HG03066 (cell line): ENCODE measurements around the gene FAM241A.
"Not testable (repeated sequence)": the region's sequence is repeated elsewhere in the genome, so short reads cannot be mapped to it uniquely, and the experiment has no call there.

Experiments used
- ATAC-seq: cut with Tn5 transposase; IDR thresholded peaks from one replicate; pipeline ENCODE4 v1.9.1; 2021; ENCODE audit warnings: low read depth; ENCODE audit not compliant: unreplicated experiment

Gene FAM241A

DNA sequence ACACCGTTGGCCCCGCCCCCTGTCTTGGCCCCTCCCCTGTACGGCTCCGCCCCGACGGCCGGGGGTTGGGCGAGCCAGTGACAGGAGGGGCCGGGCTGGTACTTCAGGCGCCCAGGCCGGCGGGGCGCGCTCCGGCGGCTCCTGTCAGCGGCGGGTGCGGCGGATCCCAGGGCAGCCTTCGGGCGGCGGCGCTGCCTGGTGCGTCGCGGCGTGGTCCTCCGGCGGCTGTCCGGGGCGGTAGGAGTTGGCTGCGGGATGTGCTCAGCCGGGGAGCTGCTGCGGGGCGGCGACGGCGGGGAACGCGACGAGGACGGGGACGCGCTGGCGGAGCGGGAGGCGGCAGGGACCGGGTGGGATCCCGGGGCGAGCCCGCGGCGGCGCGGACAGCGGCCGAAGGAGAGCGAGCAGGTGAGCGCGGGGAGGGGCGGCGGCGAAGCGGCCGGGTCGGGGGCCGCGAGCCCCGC, at the start of gene FAM241A:
FAM241A (plus strand) TSS at position 129 of the 464 bp plus-strand sequence; CDS start at position 256, 127 bp downstream.
- ATAC-seq, result peak; percentile 88

DNA sequence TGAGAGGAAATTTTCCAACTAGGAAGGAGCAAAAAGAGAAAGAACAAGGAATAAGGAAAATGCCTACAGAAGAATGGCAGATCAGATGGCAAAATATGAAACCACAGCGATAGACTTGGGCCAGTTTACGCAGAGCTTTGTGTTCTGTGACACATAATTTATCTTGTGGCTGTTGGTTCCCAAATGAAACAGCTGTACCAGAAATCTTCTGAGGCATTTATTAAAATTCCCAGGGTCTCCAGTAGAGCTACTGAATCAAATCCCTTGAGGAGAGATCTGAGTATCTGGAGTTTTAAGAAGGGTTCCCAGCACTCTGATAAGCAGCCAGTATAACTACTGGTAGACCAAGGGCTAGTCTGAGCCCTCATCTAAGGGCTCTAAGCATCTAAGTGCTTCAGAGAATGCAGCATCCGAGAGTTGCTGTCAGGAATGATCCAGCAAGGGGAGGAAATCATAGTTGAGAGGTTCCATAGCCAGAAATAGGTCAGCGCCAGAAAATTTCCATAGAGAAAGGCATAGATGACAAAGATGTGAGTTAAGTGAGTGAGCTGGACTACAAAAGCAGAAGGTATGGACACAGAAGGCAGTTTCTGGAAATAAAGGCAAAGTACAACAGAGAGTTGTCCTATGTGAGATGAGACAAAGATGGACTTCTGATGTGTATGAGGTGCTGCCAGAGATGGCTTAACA, 46.3 kb upstream of the FAM241A start:
- no peak for ATAC-seq

DNA sequence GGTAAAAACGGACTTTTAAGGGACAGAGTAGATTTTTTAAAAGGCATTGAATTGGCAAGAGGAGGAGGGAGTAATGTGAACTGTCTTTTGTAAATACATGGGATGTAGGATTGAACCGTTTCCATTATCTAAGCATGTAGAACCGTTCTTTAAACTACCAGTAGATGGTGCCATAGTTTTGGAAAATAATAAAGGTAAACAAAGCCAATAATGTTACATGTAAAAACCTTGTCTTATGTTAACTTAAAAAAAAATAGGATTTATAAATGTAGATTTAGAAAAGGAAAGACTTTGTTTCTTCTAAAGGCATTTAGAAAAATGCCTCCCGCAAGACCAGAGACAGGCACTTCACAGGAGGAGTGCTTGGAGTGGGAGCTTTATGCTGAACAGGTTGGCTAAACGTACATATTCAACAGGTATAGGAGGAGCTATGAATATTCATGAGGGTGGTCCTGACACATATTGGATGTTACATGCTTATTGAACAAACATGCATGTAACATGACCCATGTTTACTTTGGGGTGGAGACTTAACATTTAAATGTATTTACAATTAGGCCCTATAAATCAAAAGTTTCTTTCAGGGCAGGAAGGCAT, 45.5 kb upstream of the FAM241A start:
- ATAC-seq, result peak; percentile 80

DNA sequence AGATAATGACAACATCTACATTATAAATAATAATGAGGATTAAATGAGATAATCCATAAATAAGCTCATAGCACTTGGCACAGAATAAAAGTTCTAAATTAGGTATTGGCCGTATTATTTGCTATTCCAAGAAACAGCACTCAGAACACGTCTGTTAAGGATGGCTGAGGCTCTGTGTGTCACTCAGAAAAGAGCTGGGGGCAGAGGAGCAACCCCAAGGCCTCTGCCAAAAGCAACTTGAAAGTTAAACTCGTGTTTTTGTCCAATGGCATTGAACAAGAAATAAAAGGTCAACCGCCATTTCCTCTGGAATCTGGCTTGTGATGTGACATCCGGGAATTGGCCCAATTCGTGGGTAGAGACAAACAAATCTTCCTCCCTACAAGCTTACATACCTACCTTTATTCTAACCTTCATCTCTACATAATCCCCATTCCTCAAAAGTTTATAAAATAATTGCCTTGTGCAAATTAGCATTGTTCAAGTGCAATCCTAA, 42.3 kb upstream of the FAM241A start:
- ATAC-seq, result no peak

DNA sequence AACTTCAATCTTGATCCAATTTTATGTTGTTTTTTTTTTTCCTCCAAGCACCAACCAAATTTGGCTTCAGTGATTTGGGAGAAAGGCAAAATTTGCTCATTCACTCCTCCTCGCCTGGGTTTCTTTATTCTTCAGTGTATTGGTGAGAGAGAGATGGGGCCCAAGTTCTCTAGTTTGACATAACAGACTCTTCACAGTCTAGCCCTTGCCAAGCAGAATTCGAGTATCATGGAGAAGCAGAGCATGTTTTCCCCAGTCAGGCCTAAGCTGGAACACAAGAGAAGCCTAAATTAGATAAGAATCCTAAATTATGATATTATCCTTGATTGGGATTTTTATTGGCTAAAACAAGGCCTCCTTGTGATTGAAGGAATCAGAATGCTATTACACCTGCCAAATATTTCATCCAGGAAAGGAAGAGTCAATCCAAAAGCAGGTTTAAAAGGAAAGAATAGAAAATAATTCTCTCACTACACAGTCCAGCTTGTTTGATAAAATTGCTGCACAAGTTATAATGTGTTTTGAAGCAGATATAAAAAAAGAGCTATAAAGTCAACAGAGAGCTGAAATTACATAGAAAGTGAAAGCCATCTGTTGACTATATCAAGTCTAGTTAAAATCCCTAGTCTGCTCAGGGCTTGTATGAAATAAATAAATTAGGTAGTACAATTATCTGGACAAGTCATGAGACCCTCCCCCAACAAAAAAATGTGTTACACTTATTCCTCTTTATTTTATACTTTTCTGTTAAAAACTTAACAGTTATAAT, 39.9 kb upstream of the FAM241A start:
- ATAC-seq, result no peak

DNA sequence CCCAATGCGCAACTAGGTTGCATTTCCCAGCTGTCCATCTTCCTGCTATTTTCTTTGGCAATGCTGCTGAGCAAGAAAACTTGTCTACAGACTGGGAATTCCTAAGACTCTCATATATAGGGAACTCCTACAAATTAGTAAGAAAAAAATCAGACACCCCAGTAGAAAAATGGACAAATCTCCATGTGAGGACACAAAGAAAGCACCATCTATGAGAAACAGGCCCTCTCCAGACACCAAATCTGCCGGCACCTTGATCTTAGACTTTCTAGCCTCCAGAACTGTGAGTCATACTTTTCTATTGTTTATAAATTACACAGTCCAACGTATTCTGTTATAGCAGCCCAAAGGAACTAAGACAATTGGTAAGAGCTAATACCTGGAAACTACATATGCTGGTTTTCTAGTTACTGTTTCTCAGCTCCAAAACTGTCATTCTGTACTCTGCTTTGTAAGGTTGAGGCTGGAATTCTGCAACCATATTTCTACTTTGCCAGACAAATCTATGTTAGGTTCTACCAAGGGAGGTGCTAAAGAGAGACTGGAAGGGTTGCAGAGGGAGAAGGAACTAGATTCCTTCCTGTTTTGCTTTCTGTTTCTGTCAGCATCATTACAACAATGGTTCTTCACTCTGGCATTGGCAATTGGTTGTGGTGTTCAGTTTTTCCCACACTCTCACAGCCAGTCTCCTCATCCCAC, 35.7 kb upstream of the FAM241A start:
- ATAC-seq, result peak; percentile 84

DNA sequence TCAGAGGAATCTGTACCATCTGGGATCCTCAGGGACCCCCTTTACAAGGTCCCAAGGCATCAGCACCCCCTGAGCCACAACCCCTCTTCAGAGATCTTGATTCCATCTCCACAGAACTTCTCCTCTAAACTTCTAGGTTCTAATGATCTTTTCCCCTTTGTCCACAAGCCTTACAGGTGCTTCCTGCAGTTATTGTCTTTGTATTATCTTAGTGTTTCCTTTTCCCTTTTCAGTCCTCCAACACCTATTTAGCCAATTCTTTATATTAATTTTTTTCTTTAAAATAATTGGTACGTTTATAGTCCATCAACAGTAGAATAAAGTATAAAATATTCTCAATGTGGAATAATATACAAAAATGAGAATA, 35.2 kb upstream of the FAM241A start:
- ATAC-seq, result no peak

DNA sequence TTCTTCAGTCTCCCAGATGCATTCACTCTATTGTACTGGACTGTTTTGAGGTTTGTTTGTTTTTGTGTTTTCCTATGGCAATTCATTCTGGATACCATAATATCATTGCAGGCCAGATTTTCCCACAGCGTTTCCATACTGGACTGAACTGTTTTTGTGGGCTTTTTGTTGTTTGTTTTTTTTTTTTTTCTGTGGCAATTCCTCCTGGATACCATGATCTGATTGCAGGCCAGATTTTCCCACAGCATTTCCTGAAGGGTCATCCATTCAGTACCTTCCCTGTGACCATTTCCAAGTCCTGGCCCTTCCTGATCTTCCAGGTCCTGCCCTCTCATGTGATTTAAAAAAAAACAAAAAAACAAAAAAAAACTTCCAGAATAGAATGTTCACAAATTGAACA, 33.9 kb upstream of the FAM241A start:
- no peak for ATAC-seq

DNA sequence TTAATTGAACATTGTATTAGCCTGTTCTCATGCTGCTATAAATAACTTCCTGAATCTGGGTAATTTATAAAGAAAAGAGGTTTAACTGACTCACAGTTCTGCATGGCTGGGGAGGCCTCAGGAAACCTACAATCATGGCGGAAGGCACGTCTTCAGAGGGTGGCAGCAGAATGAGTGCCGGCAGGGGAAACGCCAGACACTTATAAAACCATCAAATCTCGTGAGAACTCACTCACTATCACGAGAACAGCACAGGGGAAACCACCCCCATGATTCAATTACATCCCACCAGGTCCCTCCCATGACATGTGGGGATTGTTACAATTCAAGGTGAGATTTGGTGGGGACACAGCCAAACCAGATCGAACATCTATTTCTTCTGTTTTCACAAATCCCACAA, 33.2 kb upstream of the FAM241A start:
- not testable (repeated sequence) for ATAC-seq

DNA sequence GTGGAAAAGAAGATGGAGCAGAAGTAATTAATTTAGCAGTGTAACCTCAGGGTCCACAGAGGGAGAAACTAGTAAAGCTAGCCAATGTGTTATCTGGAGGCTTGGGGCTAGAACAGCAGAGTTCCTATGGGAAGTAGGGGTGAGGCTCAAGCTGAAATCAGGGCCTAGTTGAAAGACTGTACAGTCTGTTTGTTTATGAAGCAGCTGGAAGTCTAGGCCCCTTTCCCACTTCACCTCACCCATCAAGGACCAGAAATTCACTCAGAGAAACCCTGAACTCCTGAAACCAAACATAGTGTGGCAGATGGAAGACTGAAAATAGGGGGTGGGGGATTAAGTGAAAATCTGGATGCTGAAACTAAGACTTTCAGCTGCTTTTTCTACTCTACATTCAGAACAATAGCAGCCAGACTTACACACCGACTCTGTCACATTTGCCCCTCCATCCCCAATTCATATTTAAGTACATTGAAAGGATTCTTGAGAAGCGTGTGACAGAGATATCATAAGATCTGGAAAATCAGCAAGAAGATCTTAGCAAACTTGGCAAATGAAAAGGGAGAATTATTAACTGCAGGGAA, 32.6 kb upstream of the FAM241A start:
- ATAC-seq, result no peak

DNA sequence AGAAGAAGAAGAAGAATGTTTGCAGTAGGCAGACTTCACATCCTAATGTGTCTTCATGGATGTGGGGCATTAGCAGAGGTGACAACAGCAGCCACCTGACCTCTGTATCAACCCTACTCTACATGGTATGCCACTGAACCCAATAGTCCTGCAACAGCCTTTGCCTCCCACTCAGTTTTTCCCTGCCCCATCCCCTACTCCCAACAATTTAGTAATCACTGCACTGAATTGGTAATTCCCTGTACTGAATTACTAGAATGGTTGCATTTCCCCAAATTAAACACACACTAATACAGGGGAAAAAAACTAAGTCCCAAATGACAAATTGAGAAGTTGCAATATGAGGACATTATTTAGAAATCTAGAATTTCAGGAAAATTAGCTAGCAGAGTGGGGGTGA, 31.4 kb upstream of the FAM241A start:
- no peak for ATAC-seq

DNA sequence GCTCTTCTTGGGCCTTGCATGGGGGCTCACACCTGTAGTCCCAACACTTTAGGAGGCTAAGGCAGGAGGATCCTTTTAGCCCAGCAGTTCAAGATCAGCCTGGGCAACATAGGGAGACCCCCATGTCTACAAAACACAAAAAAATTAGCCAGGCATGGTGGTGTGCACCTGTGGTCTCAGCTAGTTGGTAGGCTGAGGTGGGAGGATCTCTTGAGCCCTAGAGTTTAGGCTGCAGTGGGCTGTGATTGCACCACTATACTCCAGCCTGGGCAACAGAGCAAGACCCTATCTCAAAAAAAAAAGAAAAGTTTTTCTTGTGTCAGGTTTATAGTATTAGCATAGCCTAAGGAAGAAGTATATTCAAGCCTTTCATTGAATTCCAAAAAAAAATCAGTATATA, 30.8 kb upstream of the FAM241A start:
- no peak for ATAC-seq

DNA sequence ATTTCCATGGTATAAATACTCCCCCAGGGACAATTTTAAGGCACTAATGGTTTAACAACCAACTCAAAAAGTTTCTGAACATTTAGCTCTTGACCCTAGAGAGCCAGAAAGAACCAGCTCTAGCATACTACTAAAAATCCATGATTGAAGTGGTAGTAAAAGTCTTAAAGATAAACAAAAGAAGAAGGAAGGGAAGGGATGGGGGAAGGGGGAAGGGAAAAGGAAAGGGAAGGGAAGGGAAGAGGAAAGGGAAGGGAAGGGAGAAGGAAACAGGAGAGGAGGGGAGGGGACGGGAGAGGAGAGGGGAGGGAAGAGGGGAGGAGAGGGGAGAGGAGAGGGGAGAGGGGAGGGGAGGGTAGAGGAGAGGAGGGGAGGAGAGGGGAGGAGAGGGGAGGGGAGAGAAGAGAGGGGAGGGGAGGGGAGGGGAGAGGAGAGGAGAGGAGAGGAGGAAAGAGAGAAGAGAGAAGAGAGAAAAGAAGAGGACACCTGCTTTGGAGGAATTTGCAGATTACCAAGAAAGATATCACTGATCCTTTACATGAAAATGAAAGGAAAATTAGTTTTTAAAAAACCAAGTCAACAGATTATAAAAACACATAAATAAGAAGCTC, 26.4 kb upstream of the FAM241A start:
- no peak for ATAC-seq

DNA sequence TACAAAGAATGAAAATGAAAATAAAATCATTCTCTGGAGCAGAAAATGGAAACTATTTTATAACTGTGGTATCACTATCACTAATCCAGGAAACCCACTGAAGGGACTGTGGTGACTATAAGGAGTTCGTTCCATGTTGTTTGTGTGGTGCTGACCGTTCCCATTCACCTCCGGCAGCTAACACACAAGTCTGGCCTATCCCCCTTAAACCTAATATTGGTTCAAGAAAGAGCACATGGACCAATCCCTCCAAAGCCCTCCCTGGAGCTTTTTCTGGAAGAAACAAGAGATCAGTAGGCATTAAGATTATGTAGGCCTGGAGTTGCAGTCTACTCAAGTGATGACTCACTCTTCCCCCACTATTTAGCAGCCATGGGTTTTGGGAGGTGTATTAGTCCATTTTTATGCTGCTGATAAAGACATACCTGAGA, 25.9 kb upstream of the FAM241A start:
- peak; percentile 80 for ATAC-seq

DNA sequence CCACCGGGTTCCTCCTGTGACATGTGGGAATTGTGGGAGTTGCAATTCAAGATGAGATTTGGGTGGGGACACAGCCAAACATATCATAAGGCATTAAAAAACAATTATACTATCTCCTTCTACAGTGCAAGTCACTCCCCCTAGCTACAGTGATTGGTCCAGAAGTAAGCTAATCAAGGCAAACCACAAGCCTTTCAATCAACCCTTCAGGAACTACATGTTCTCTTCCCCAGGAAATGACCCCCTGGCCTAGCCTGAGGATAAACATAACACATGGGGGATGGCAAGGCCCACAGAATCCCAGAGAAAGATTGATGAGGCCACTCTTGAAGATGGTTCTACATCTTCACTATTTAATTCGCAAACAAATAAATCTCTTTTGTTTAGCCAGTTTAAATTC, 25.2 kb upstream of the FAM241A start:
- ATAC-seq, result no peak

DNA sequence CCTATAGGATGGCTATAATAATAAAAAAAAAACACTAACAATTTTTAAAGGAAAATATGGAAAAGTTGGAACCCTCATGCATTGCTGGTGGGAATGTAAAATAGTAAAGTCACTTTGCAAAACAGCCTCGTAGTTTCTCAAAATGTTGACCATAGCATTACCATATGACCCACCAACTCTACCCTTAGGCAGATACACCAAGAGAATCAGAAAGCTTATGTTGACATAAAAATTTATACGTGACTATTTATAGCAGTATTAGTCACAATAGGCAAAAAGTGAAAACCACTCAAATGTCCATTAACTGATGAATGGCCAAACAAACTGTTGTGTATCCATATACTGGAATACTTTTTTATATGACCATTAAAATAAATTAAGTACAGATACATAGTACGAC, 19.8 kb upstream of the FAM241A start:
- no peak for ATAC-seq

DNA sequence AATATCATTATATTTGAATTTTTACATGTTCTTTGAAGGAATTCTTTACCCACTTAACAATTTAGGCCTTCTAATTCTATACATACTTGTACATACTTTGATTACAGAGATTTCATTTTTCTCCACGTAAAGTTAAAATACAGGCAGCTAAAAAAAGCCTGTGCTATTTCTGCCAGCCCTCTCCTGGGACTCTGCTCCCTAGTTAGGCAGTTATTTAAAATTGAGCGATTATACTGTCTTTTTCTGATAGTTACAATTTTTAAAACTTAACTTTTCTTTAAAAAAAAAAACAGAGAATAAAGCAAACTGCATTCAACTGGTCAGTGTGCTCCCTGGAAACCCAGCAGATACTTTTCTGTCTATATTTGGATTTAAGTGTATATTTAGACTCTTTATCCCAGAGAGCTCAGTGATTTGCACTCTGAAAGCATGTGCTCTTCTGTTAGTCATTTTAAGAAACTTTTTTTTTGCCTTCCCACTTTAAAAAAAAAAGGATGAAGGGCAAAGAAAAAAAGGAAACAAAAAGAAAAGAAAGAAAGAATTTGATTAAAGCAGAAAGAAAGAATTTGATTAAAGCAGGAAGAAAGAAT, 18.1 kb upstream of the FAM241A start:
- no peak for ATAC-seq

DNA sequence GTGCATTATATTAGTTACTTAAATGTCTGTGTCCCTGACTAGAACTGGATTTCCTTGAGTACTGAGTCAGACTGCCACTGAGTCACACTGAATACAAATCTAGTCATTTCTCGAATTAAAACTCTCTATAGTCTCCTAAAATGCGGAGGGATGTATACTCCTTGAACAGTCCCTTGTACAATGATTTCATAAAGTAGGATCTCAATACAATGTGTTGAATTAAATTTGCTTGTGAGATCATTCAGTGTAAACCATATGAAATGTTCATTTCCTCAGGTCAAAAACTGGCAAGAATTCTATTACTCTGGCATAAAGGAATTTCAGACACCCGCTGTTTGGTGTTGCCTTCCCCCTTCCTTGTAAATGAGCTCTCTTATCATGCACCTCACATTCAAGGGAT, 17.5 kb upstream of the FAM241A start:
- no peak for ATAC-seq

DNA sequence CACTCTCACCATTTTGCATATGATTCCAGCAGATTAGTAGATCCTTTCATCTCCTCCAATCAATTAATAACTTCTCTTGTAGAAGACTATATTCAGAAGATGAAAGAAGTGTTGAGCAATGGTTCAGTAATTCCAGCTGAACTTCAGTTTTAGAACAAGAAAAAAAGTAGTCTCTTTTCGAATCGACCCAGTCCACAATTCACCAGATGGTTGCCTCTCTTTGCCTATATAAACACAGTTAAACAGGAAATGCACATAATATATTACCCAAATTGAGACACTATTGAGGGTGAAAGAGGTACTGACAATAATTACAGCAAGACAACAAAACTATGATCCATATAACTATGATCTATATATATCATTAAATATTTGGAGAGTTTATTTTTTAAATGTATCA, 16.8 kb upstream of the FAM241A start:
- no peak for ATAC-seq

DNA sequence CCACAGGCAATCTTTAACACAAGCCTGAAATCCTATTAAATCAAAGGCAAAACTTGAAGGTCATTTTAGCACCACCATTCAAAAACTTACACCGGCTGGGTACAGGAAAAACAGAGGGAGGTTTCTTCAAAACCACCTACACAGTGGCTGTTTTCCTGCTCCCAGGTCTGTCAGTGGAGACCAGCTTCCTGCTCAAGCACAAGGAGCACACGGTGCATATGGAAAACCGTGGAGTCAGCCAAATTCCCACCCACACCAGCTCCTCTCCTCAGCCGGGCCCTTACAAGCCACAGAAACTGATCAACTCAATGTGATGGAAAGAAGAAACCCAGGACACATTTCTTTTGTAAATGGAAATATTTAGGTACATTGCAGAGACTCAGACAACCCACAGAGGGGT, 14.3 kb upstream of the FAM241A start:
- ATAC-seq, result no peak
